ENCODE measurements around the gene TRAPPC2L.

The TRAPPC2L gene

GRCh38 chr16:88909431-88910210 is 52.7 kb downstream of the TRAPPC2L start:
- no peaks in the 10 kb centered on the region for H3K9me3 ChIP-seq (ENCODE audit: control insufficient read depth in 1 of 2, low read length in 2 of 2)
- no peak overlapping the region for H3K4me3 ChIP-seq (ENCODE audit: low read depth in 1 of 2, low read length in 2 of 2)
- H3K9ac ChIP-seq (ENCODE audit: low read depth in 1 of 2, low read length in 2 of 2) = no peak overlapping the region
- no peaks in the 10 kb centered on the region for H3K4me1 ChIP-seq (ENCODE audit: control insufficient read depth in 1 of 2, insufficient read depth in 2 of 2, low read length in 2 of 2)
- no peak overlapping the region for H3K27ac ChIP-seq (ENCODE audit: low read depth, low read length)
- no peaks in the 10 kb centered on the region for H3K36me3 ChIP-seq (ENCODE audit: control insufficient read depth in 1 of 2, insufficient read depth in 2 of 2, low read length in 2 of 2)
- H3K27me3 ChIP-seq (ENCODE audit: control insufficient read depth in 1 of 2, insufficient read depth in 2 of 2, low read length in 2 of 2) = no peaks in the 10 kb centered on the region

GRCh38 chr16:88910284-88911135 is 53.6 kb downstream of the TRAPPC2L start:
- no peak overlapping the region for H3K27ac ChIP-seq (ENCODE audit: low read depth, low read length)
- no peaks in the 10 kb centered on the region for H3K4me1 ChIP-seq (ENCODE audit: control insufficient read depth in 1 of 2, insufficient read depth in 2 of 2, low read length in 2 of 2)
- H3K9me3 ChIP-seq (ENCODE audit: control insufficient read depth in 1 of 2, low read length in 2 of 2) = no peaks in the 10 kb centered on the region
- no peaks in the 10 kb centered on the region for H3K36me3 ChIP-seq (ENCODE audit: control insufficient read depth in 1 of 2, insufficient read depth in 2 of 2, low read length in 2 of 2)
- H3K4me3 ChIP-seq (ENCODE audit: low read depth in 1 of 2, low read length in 2 of 2) = no peak overlapping the region
- no peaks in the 10 kb centered on the region for H3K27me3 ChIP-seq (ENCODE audit: control insufficient read depth in 1 of 2, insufficient read depth in 2 of 2, low read length in 2 of 2)
- no peak overlapping the region for H3K9ac ChIP-seq (ENCODE audit: low read depth in 1 of 2, low read length in 2 of 2)

GRCh38 chr16:88911136-88911945 is 54.4 kb downstream of the TRAPPC2L start:
- Histone ChIP-seq H3K9ac (ENCODE audit: low read depth in 1 of 2, low read length in 2 of 2) (no peak overlapping the region), H3K36me3 (ENCODE audit: control insufficient read depth in 1 of 2, insufficient read depth in 2 of 2, low read length in 2 of 2) (peaks cover 0 to 6% of the 10 kb centered on the region in 2 donors), H3K4me1 (ENCODE audit: control insufficient read depth in 1 of 2, insufficient read depth in 2 of 2, low read length in 2 of 2) (no peaks in the 10 kb centered on the region), H3K27ac (ENCODE audit: low read depth, low read length) (no peak overlapping the region), H3K4me3 (ENCODE audit: low read depth in 1 of 2, low read length in 2 of 2) (no peak overlapping the region), H3K27me3 (ENCODE audit: control insufficient read depth in 1 of 2, insufficient read depth in 2 of 2, low read length in 2 of 2) (no peaks in the 10 kb centered on the region), H3K9me3 (ENCODE audit: control insufficient read depth in 1 of 2, low read length in 2 of 2) (no peaks in the 10 kb centered on the region)

- H3K36me3 ChIP-seq (ENCODE audit: control insufficient read depth in 1 of 2, insufficient read depth in 2 of 2, low read length in 2 of 2) = peaks cover 0 to 6% of the 10 kb centered on the region in 2 donors
- no peaks in the 10 kb centered on the region for H3K9me3 ChIP-seq (ENCODE audit: control insufficient read depth in 1 of 2, low read length in 2 of 2)
- no peaks in the 10 kb centered on the region for H3K4me1 ChIP-seq (ENCODE audit: control insufficient read depth in 1 of 2, insufficient read depth in 2 of 2, low read length in 2 of 2)
- no peak overlapping the region for H3K9ac ChIP-seq (ENCODE audit: low read depth in 1 of 2, low read length in 2 of 2)
- H3K4me3 ChIP-seq (ENCODE audit: low read depth in 1 of 2, low read length in 2 of 2) = no peak overlapping the region
- H3K27me3 ChIP-seq (ENCODE audit: control insufficient read depth in 1 of 2, insufficient read depth in 2 of 2, low read length in 2 of 2) = no peaks in the 10 kb centered on the region
- no peak overlapping the region for H3K27ac ChIP-seq (ENCODE audit: low read depth, low read length)
Measured at GRCh38 chr16:88911946-88912310, 55.0 kb downstream of the TRAPPC2L start.
